Epithelial cell of esophagus (primary cell): ENCODE measurements around the gene BCKDHB.

Experiments
- DNase-seq: peaks from one replicate; pipeline ENCODE4 v3.0.0; 2010; ENCODE audit warnings: low read depth
- H3K4me3 ChIP-seq: 2 replicates; pipeline ENCODE4 v1.5.1; 2011; ENCODE audit warnings: mild to moderate bottlenecking, low read length, control low read depth
- TF ChIP-seq, protein P1 (sequence below): IDR thresholded peaks from 2 replicates; pipeline ENCODE4 v1.5.1; 2011; ENCODE audit warnings: low read depth, mild to moderate bottlenecking, low read length, control low read depth, inconsistent platforms; ENCODE audit not compliant: insufficient read depth; ENCODE audit errors: missing control alignments

The BCKDHB gene

DNA sequence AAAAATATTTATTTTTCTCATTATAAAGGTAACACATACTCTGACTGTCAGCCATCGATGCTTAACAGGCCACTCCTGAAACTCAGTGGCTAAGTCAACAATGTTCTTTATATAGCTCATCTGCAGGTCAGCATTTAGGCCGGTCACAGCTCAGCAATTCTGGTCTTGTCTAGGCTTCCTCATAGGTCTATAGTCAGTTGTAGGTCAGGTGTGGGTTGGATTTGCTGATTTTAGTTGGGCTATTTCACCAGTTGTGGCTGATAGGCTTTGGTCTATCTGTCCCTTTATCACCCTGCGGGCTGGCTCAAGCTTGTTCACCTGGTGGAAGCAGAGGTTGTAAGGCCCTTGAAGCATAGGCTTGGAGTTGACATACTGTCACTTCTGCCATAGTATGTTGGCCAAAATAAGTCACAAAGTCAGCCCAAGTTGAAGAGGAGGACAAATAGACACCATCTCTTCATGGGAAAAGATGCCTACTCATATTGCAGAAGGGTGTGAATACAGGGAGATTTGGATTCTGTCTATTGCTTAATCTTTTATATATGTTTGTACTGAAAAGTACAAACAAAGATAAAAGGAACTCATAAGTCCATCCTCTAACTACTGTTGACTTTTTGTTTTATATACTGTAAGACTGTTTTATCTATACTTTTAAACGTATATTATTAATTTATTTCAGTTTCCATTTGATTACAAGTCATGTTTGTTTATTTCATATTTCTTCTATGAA, 75.0 kb downstream of the BCKDHB start:
- DNase-seq = no peak
- TF ChIP-seq, protein P1, sequence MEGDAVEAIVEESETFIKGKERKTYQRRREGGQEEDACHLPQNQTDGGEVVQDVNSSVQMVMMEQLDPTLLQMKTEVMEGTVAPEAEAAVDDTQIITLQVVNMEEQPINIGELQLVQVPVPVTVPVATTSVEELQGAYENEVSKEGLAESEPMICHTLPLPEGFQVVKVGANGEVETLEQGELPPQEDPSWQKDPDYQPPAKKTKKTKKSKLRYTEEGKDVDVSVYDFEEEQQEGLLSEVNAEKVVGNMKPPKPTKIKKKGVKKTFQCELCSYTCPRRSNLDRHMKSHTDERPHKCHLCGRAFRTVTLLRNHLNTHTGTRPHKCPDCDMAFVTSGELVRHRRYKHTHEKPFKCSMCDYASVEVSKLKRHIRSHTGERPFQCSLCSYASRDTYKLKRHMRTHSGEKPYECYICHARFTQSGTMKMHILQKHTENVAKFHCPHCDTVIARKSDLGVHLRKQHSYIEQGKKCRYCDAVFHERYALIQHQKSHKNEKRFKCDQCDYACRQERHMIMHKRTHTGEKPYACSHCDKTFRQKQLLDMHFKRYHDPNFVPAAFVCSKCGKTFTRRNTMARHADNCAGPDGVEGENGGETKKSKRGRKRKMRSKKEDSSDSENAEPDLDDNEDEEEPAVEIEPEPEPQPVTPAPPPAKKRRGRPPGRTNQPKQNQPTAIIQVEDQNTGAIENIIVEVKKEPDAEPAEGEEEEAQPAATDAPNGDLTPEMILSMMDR = no peak
- H3K4me3 ChIP-seq = no peak overlapping the region

DNA sequence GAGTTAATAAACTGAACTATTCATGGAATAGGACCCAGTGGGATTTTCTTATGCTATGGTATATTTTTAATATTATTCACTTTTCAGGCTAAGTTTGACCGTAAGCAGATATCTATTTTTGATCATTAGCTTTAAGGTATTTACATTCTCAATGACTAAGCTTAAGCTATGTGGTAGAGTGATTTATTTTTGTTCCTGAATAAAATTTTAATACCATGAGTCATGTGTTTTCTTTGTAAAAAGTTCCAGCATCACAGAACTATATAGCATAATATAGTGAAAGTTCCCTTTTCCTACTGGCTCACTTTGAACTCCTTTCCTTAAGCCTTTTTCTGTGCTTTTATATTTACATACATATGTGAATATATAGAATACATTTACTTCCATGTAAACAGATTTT, 75.8 kb downstream of the BCKDHB start:
- DNase-seq = peak; percentile 50
- H3K4me3 ChIP-seq = no peak overlapping the region
- TF ChIP-seq, protein P1 = no peak

DNA sequence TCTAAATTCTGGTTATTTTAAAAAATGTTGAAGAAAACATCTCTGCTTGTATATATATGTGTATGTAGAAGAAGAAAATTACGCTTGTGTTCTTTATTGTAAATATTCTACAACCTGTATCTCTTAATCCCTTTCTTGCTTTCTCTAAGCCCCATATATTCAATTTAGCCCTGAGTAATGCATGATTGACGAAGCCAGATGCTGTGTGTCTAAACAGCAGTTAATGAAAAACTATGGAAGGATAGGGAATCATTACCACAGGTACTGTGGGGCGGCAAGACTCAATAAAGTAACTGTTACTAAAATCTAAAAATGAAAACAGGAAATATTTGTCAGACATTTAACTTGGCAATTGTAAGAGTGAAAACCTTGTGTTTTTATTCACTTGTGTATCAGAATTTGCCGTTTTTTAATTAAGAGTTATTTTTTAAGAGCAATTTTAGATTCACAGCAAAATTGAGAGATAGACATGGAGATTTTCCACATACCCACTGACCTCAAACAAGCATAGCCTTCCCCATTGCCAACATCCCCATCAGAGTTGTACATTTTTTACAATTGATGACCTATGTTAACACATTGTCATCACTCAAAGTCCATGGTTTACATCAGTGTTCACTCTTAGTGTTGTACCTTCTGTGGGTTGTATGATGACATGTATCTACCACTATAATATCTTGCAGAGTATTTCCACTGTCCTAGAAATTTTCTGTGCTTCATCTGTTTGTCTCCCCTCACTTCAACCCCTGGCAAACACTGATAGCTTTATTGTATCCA, 76.7 kb downstream of the BCKDHB start:
- TF ChIP-seq, protein P1 = no peak
- no peak for DNase-seq
- no peak overlapping the region for H3K4me3 ChIP-seq

DNA sequence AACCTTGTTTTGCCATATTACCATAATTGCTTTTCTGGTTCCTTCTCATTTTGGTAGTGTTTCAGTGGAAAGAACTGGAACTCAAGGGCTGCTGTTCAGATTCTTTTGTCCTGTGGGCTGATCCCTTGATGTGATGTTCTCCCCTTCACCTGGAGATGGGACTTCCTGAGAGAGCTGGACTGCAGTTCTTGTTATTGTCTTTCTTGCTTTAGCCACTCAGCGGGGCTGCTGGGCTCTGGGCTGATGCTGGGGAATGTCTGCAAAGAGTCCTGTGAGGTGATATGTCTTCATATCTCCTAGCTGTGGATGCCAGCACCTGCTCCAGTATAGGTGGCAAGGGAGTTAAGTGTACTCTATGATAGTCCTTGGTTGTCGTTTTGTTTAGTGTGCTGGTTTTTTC, 79.0 kb downstream of the BCKDHB start:
- no peak for DNase-seq
- TF ChIP-seq, protein P1 = no peak
- no peak overlapping the region for H3K4me3 ChIP-seq

DNA sequence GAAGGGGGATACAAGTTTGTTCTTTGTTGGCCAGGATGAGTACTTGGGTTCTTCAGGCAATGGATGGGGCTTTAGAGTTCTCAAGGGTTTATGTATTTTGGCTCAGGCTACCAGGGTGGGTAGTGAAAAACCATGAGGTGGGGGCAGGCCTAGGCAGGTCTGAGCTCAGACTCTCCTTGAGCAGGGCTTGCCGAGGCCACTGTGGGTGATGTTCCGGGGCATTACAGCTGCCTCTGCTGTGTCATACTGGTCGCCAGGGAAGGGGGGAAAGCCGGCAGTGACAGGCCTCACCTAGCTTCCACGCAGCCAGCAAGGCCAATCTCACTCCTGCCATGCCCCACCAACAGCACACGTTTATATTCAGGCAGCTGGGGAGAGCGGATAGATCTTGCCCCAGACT, 79.6 kb downstream of the BCKDHB start:
- TF ChIP-seq, protein P1 = no peak
- DNase-seq = peak; percentile 33

DNA sequence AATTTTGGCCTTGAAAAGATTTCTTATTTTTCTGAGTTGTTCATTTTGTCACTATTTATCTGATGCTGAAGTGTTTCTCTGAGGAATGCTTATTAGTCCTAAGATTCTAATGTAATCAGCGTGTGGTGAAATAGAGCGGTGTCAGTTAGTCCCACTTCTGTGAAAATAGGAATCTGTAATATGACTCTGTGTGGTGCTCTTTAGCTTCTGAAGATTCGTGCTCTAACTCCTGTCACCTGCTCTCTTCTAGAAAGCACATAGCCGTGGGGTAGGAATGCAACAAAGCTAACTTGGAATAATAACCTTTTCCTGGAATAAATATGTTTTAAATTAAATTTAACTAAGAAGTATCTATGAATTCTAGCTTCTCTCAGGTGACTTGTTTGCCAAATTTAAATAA, 90.4 kb downstream of the BCKDHB start:
- H3K4me3 ChIP-seq = no peak overlapping the region

More for the DNA sequence above, 79.6 kb downstream of the BCKDHB start:
- no peak overlapping the region for H3K4me3 ChIP-seq

More for the DNA sequence above, 90.4 kb downstream of the BCKDHB start:
- TF ChIP-seq, protein P1 = no peak
- no peak for DNase-seq
